Natural killer cell (primary cell): Measurements from ENCODE around the gene EMP1. TPM values are rescaled to one million over a fixed set of nuclear protein-coding genes. Genes with fewer than 3 reads are reported as not detected.

Experiments used
- ATAC-seq, 3 donors: fragments of 150-1000 bp in 2 of 3; fragments of 200-7000 bp in 1 of 3; cut with Tn5 transposase; 1 replicate in 1 of 3; 2 replicates in 2 of 3; pipeline ENCODE4 v1.10.0; 2021; ENCODE audit warnings: mild to moderate bottlenecking in 2 of 3, moderate library complexity in 2 of 3
- DNase-seq, 2 donors: peaks; one replicate each; pipeline versions ENCODE4 v3.0.0 to v3.0.0-alpha.2; 2013 to 2021; ENCODE audit warnings: mixed read lengths in 1 of 2
- H3K27ac ChIP-seq: one replicate; pipeline ENCODE4 v1.5.1; 2013; ENCODE audit warnings: mild to moderate bottlenecking, low read length
- H3K27me3 ChIP-seq: one replicate; pipeline ENCODE4 v1.6.1; 2013; ENCODE audit warnings: low read length; ENCODE audit not compliant: control insufficient read depth, insufficient read depth
- H3K36me3 ChIP-seq: one replicate; pipeline ENCODE4 v1.6.1; 2013; ENCODE audit warnings: low read length; ENCODE audit not compliant: control insufficient read depth, insufficient read depth
- H3K4me1 ChIP-seq: one replicate; pipeline ENCODE4 v1.6.1; 2013; ENCODE audit warnings: low read length; ENCODE audit not compliant: control insufficient read depth, insufficient read depth
- H3K4me3 ChIP-seq: one replicate; pipeline ENCODE4 v1.5.1; 2013; ENCODE audit warnings: low read length
- H3K9me3 ChIP-seq: one replicate; pipeline ENCODE4 v1.6.1; 2013; ENCODE audit warnings: low read length; ENCODE audit not compliant: control insufficient read depth, insufficient read depth
- H3K27ac Mint-ChIP-seq, 2 donors: one replicate each; pipeline ENCODE4 v1.8.0; 2022; ENCODE audit warnings: mild to moderate bottlenecking in 2 of 2, mixed read lengths in 2 of 2, moderate library complexity in 1 of 2
- H3K27me3 Mint-ChIP-seq, 2 donors: one replicate each; pipeline ENCODE4 v1.8.0; 2022; ENCODE audit warnings: low read depth in 2 of 2, mixed read lengths in 2 of 2
- H3K36me3 Mint-ChIP-seq: one replicate; pipeline ENCODE4 v1.8.0; 2022; ENCODE audit warnings: mixed read lengths
- H3K4me1 Mint-ChIP-seq, 2 donors: one replicate each; pipeline ENCODE4 v1.8.0; 2022; ENCODE audit warnings: mixed read lengths in 2 of 2
- H3K4me3 Mint-ChIP-seq: one replicate; pipeline ENCODE4 v1.8.0; 2022; ENCODE audit warnings: mild to moderate bottlenecking, moderate library complexity, mixed read lengths
- H3K9me3 Mint-ChIP-seq, 2 donors: one replicate each; pipeline ENCODE4 v1.8.0; 2022; ENCODE audit warnings: mixed read lengths in 2 of 2
- WGBS: methylation state at CpG from one replicate; pipeline ENCODE4 v1.1.7; 2013; ENCODE audit warnings: missing lambda C conversion rate; ENCODE audit not compliant: insufficient coverage; 5-methylcytosine and 5-hydroxymethylcytosine counted together
- intact Hi-C: fragments of 100-400 bp; cut with micrococcal nuclease; formaldehyde crosslinking; loops from one replicate; pipeline ENCODE4 v1.14.2; 2022
- total RNA-seq, 4 donors: library from RNA; stranded (reverse); fragments of 120-200 nt in 1 of 4; gene quantifications; one replicate each; pipeline versions ENCODE4 v1.2.3 to v1.2.4, GENCODE V29; 2013 to 2022
- TF ChIP-seq, protein P1 (sequence below): fragments of 200-600 bp; IDR thresholded peaks from one replicate; pipeline ENCODE4 v1.8.0; 2022; ENCODE audit warnings: antibody characterized with exemption

The EMP1 gene
- total RNA-seq, 3 donors from 2014 or later (not counting 1 experiment from before 2014, with no cell fraction given): 3.8 to 4.3 (median 4.2) TPM

GRCh38 chr12:13219320-13219719, 22.8 kb downstream of the EMP1 start:
- TF ChIP-seq, protein P1, sequence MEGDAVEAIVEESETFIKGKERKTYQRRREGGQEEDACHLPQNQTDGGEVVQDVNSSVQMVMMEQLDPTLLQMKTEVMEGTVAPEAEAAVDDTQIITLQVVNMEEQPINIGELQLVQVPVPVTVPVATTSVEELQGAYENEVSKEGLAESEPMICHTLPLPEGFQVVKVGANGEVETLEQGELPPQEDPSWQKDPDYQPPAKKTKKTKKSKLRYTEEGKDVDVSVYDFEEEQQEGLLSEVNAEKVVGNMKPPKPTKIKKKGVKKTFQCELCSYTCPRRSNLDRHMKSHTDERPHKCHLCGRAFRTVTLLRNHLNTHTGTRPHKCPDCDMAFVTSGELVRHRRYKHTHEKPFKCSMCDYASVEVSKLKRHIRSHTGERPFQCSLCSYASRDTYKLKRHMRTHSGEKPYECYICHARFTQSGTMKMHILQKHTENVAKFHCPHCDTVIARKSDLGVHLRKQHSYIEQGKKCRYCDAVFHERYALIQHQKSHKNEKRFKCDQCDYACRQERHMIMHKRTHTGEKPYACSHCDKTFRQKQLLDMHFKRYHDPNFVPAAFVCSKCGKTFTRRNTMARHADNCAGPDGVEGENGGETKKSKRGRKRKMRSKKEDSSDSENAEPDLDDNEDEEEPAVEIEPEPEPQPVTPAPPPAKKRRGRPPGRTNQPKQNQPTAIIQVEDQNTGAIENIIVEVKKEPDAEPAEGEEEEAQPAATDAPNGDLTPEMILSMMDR: no peak
- DNase-seq: no peak
- no peaks in the 10 kb centered on the region for H3K36me3 ChIP-seq
- H3K4me3 ChIP-seq: no peak overlapping the region
- H3K4me3 Mint-ChIP-seq: no peak overlapping the region
- no peaks in the 10 kb centered on the region for H3K4me1 ChIP-seq
- H3K27me3 ChIP-seq: no peaks in the 10 kb centered on the region
- H3K36me3 Mint-ChIP-seq: no peaks in the 10 kb centered on the region
- peaks cover 11 to 28% of the 10 kb centered on the region in 2 donors for H3K27me3 Mint-ChIP-seq
- H3K4me1 Mint-ChIP-seq: no peaks in the 10 kb centered on the region
- H3K9me3 Mint-ChIP-seq: no peaks in the 10 kb centered on the region
- ATAC-seq: no peak
- no peak overlapping the region for H3K27ac ChIP-seq
- intact Hi-C loops: no loop called here
- 83% methylated on average over 3 of the region's 3 CpGs for WGBS
- H3K27ac Mint-ChIP-seq: no peak overlapping the region
- no peaks in the 10 kb centered on the region for H3K9me3 ChIP-seq

- Mint-ChIP-seq H3K4me3 (no peak overlapping the region), H3K9me3 (no peaks in the 10 kb centered on the region), H3K4me1 (no peaks in the 10 kb centered on the region), H3K27ac (no peak overlapping the region), H3K27me3 (peaks cover 17 to 29% of the 10 kb centered on the region in 2 donors), H3K36me3 (no peaks in the 10 kb centered on the region)
- TF ChIP-seq, protein P1: no peak
- no peak for ATAC-seq
- Histone ChIP-seq H3K27me3 (no peaks in the 10 kb centered on the region), H3K4me3 (no peak overlapping the region), H3K27ac (no peak overlapping the region), H3K36me3 (no peaks in the 10 kb centered on the region), H3K9me3 (no peaks in the 10 kb centered on the region), H3K4me1 (no peaks in the 10 kb centered on the region)
- intact Hi-C loops: no loop called here
- no peak for DNase-seq
- 91% methylated on average over 3 of the region's 3 CpGs for WGBS
Observed at GRCh38 chr12:13220838-13221237, 24.3 kb downstream of the EMP1 start.

DNA sequence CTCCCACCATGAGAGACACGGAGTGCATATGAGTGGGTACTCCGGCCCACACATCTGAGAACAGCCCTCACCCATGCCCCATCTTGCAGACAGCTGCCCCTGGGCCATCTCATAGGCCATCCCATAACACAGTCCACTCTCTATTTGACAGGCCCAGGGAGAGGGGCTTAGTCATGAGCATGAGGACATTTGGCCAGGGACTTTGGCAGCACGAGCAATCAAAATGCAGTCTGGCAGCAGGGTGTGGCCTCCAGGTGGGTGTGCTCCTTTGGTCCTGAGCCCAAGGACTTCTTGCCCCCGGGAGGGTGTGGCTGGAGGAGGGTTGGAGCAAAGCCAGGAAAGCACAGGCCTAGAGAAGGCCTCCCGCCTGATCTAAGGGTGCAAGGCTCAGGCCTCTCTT, 25.6 kb downstream of the EMP1 start:
- no peak overlapping the region for H3K4me3 ChIP-seq
- DNase-seq (no peak), ATAC-seq (no peak)
- WGBS: 92% methylated on average over 5 of the region's 5 CpGs
- no peaks in the 10 kb centered on the region for H3K36me3 ChIP-seq
- Mint-ChIP-seq H3K27me3 (peaks cover 20 to 41% of the 10 kb centered on the region in 2 donors), H3K4me3 (no peak overlapping the region), H3K36me3 (no peaks in the 10 kb centered on the region), H3K9me3 (no peaks in the 10 kb centered on the region), H3K27ac (no peak overlapping the region), H3K4me1 (no peaks in the 10 kb centered on the region)
- intact Hi-C loops: no loop called here
- H3K27me3 ChIP-seq: no peaks in the 10 kb centered on the region
- TF ChIP-seq, protein P1: no peak
- H3K9me3 ChIP-seq: no peaks in the 10 kb centered on the region
- no peaks in the 10 kb centered on the region for H3K4me1 ChIP-seq
- H3K27ac ChIP-seq: no peak overlapping the region

DNA sequence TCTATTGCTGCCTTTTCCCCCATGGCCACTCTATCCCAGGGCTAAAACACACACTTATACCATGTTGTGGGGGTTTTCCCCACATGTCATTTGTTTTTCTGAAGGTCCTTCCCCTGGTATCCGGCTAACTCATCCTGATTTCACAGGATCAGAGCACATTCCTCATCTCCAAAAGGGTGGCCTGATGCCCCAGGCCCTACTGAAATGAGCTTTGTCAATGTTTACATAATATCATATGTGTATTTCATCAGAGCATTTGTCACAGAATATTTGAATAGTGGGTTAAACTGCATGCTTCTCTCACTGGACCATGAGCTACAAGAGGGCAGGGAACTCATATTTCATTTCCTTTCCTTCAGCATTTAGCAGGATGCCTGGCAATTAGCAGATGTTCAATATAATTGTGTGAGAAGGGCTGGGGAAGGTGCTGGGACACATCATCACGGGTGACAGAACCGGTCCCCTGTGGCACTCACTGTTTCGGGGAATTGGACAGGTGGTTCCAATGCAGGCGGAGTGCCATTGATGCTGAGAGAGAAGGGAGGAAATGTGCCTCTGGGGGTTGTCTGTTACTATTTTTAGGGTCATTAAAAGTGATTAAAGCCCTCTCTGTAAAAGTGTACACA, 26.8 kb downstream of the EMP1 start:
- Histone ChIP-seq H3K27me3 (no peaks in the 10 kb centered on the region), H3K9me3 (no peaks in the 10 kb centered on the region), H3K4me1 (no peaks in the 10 kb centered on the region), H3K36me3 (no peaks in the 10 kb centered on the region), H3K27ac (no peak overlapping the region), H3K4me3 (no peak overlapping the region)
- Mint-ChIP-seq H3K27me3 (peaks cover 24 to 44% of the 10 kb centered on the region in 2 donors), H3K4me3 (no peak overlapping the region), H3K36me3 (no peaks in the 10 kb centered on the region), H3K27ac (no peak overlapping the region), H3K4me1 (no peaks in the 10 kb centered on the region), H3K9me3 (no peaks in the 10 kb centered on the region)
- no peak for ATAC-seq
- 100% methylated on average over 4 of the region's 5 CpGs for whole genome bisulfite sequencing
- TF ChIP-seq, protein P1: no peak
- intact Hi-C loops: no loop called here
- DNase-seq: no peak
